MM.1S (cell line): ENCODE results near the gene OLFM3.

Experiments
- DNase-seq: peaks from one replicate; pipeline ENCODE4 v3.0.0-alpha.2; 2015
- H2AFZ ChIP-seq: fragments of 300-600 bp; sonication (generic); 2 replicates; pipeline ENCODE4 v1.6.0; 2016; ENCODE audit warnings: antibody characterized with exemption, low read length
- H3F3A ChIP-seq: fragments of 300-600 bp; sonication (generic); 2 replicates; pipeline ENCODE4 v1.6.1; 2016; ENCODE audit warnings: mild to moderate bottlenecking, antibody characterized with exemption, low read length, moderate library complexity, mixed read lengths; ENCODE audit not compliant: insufficient read depth
- H3K27ac ChIP-seq: fragments of 300-600 bp; sonication (generic); 2 replicates; pipeline ENCODE4 v1.5.1; 2016; ENCODE audit warnings: mild to moderate bottlenecking, low read length
- H3K27me3 ChIP-seq: fragments of 300-600 bp; sonication (generic); replicated peaks from 2 replicates; pipeline ENCODE4 v1.6.0; 2016; ENCODE audit warnings: low read length; ENCODE audit not compliant: insufficient read depth
- H3K36me3 ChIP-seq: fragments of 300-600 bp; sonication (generic); replicated peaks from 2 replicates; pipeline ENCODE4 v1.6.1; 2016; ENCODE audit warnings: mild to moderate bottlenecking, low read length, mixed read lengths; ENCODE audit not compliant: insufficient read depth
- H3K4me1 ChIP-seq: fragments of 300-600 bp; sonication (generic); 2 replicates; pipeline ENCODE4 v1.6.1; 2016; ENCODE audit warnings: low read length, mixed read lengths
- H3K4me2 ChIP-seq: fragments of 300-600 bp; sonication (generic); 2 replicates; pipeline ENCODE4 v1.6.0; 2016; ENCODE audit warnings: low read depth, low read length
- H3K4me3 ChIP-seq: fragments of 300-600 bp; sonication (generic); 2 replicates; pipeline ENCODE4 v1.5.1; 2016; ENCODE audit warnings: low read length, mixed read lengths
- H3K79me2 ChIP-seq: fragments of 300-600 bp; sonication (generic); 2 replicates; pipeline ENCODE4 v1.6.1; 2016; ENCODE audit warnings: mixed run types, low read length, mixed read lengths
- H3K9ac ChIP-seq: fragments of 300-600 bp; sonication (generic); 2 replicates; pipeline ENCODE4 v1.6.1; 2016; ENCODE audit warnings: low read length, mixed read lengths
- H3K9me2 ChIP-seq: fragments of 300-600 bp; sonication (generic); replicated peaks from 2 replicates; pipeline ENCODE4 v1.6.1; 2016; ENCODE audit warnings: mild to moderate bottlenecking, low read length, mixed read lengths; ENCODE audit not compliant: insufficient read depth
- H3K9me3 ChIP-seq: fragments of 300-600 bp; sonication (generic); replicated peaks from 2 replicates; pipeline ENCODE4 v1.6.1; 2016; ENCODE audit warnings: mild to moderate bottlenecking, low read length, mixed read lengths; ENCODE audit not compliant: insufficient read depth
- H4K20me1 ChIP-seq: fragments of 300-600 bp; sonication (generic); 2 replicates; pipeline ENCODE4 v1.6.1; 2016; ENCODE audit warnings: mild to moderate bottlenecking, low read length, moderate library complexity, mixed read lengths; ENCODE audit not compliant: insufficient read depth
- EZH2 ChIP-seq: fragments of 300-600 bp; sonication (generic); optimal IDR thresholded peaks from 2 replicates; pipeline ENCODE3; 2017; ENCODE audit warnings: low read depth, mild to moderate bottlenecking, antibody characterized with exemption, low read length, mixed read lengths
- EZH2phosphoT487 ChIP-seq: fragments of 300-600 bp; sonication (generic); IDR thresholded peaks from 2 replicates; pipeline ENCODE4 v1.6.1; 2018; ENCODE audit warnings: antibody characterized with exemption, low read length
- TF ChIP-seq, protein P1 (sequence below): fragments of 300-600 bp; sonication (generic); IDR thresholded peaks from 2 replicates; pipeline ENCODE4 v1.5.1; 2016; ENCODE audit warnings: antibody characterized with exemption, low read length, mixed read lengths

Gene OLFM3

DNA sequence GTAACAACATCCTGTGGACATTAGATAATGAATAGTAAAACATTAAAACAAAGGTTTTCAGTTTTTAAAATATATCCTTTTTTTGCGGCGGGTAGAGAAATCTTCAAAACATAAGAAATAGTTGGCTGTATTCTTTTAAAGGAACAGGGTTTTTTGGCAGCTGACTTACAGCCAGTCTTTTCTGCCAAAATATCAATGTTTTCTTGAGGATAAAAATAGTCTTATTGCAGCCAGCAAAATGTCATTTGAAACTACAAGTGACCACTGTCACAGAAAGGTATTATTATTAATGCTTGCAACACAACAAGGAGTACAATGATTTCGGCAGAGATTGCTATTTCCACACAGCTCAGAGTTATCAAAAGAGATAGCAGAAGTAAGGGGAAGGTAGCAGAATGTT, 21.4 kb downstream of the OLFM3 start:
- no peaks in the 10 kb centered on the region for H4K20me1 ChIP-seq
- no peak for TF ChIP-seq EZH2phosphoT487
- TF ChIP-seq, protein P1, sequence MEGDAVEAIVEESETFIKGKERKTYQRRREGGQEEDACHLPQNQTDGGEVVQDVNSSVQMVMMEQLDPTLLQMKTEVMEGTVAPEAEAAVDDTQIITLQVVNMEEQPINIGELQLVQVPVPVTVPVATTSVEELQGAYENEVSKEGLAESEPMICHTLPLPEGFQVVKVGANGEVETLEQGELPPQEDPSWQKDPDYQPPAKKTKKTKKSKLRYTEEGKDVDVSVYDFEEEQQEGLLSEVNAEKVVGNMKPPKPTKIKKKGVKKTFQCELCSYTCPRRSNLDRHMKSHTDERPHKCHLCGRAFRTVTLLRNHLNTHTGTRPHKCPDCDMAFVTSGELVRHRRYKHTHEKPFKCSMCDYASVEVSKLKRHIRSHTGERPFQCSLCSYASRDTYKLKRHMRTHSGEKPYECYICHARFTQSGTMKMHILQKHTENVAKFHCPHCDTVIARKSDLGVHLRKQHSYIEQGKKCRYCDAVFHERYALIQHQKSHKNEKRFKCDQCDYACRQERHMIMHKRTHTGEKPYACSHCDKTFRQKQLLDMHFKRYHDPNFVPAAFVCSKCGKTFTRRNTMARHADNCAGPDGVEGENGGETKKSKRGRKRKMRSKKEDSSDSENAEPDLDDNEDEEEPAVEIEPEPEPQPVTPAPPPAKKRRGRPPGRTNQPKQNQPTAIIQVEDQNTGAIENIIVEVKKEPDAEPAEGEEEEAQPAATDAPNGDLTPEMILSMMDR = no peak
- no peak for TF ChIP-seq EZH2
- no peak overlapping the region for H3K4me2 ChIP-seq
- H3K36me3 ChIP-seq = no peaks in the 10 kb centered on the region
- H2AFZ ChIP-seq = no peak overlapping the region
- H3K79me2 ChIP-seq = no peaks in the 10 kb centered on the region
- H3K9me2 ChIP-seq = no peaks in the 10 kb centered on the region
- no peaks in the 10 kb centered on the region for H3K4me1 ChIP-seq
- no peaks in the 10 kb centered on the region for H3F3A ChIP-seq
- no peak overlapping the region for H3K9ac ChIP-seq
- H3K27me3 ChIP-seq = no peaks in the 10 kb centered on the region
- H3K27ac ChIP-seq = no peak overlapping the region
- H3K9me3 ChIP-seq = no peaks in the 10 kb centered on the region
- no peak overlapping the region for H3K4me3 ChIP-seq
- no peak for DNase-seq

DNA sequence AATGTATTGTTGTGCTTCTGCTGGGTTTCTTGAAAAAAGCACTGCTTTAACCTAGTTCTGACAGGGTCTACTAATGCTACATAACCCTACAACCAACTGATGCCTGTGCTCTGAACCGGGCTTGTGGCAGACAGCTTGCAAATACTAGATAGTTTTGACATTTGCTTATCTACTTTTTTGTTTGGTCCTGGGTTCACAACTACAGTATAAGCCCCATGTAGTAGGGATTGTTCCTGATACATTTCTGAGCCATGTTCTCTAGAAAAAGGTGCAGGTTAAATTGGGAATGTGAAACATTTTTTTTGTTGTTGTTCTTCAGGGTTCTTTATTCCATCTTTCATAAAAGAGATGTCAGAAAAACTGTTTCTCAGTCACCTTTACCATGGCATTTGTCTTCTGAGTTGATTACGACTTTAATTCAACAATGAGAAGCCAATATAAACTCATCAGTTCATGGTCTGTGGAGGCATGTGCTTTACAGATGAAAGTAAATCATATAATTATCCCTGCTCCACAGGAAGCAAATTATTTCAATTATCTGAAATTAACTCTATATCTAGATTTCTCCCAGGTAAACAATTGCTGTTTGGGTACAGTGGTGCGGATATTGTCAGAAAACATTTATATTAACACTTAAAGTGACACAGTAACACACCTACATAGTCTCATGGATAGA, 22.0 kb downstream of the OLFM3 start:
- H3K27ac ChIP-seq = no peak overlapping the region
- H2AFZ ChIP-seq = no peak overlapping the region
- H3K79me2 ChIP-seq = no peaks in the 10 kb centered on the region
- no peak overlapping the region for H3K9ac ChIP-seq
- H3K4me2 ChIP-seq = no peak overlapping the region
- TF ChIP-seq EZH2phosphoT487 (no peak), EZH2 (no peak)
- TF ChIP-seq, protein P1 = no peak
- H3K36me3 ChIP-seq = no peaks in the 10 kb centered on the region
- H3K9me3 ChIP-seq = no peaks in the 10 kb centered on the region
- DNase-seq = no peak
- no peaks in the 10 kb centered on the region for H3K9me2 ChIP-seq
- no peak overlapping the region for H3K4me3 ChIP-seq
- no peaks in the 10 kb centered on the region for H3K4me1 ChIP-seq
- H4K20me1 ChIP-seq = no peaks in the 10 kb centered on the region
- H3F3A ChIP-seq = no peaks in the 10 kb centered on the region
- H3K27me3 ChIP-seq = no peaks in the 10 kb centered on the region

DNA sequence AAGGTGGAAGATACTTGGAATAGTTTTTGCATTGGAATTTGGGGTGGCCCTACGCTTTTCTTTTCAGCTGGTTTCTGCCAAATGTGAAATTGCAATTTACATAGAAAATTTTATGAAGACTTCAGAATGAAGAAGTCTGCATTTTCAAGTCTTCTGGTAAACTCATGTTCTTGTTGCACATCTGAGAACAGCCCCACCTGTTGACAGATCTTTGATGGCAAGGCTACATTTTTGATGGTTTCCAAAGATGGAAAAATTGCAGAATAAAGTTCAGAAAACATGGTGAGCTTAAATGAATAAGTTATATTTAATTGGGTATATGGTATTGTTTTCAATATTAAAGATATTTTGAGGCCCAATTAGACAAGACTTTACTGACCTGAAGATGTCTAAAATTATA, 25.4 kb downstream of the OLFM3 start:
- Histone ChIP-seq H3K4me3 (no peak overlapping the region), H3K9me2 (no peaks in the 10 kb centered on the region), H3K9ac (no peak overlapping the region), H3K4me2 (no peak overlapping the region), H4K20me1 (no peaks in the 10 kb centered on the region), H3K79me2 (no peaks in the 10 kb centered on the region), H3K27me3 (no peaks in the 10 kb centered on the region), H3K4me1 (no peaks in the 10 kb centered on the region), H3K27ac (no peak overlapping the region), H2AFZ (no peak overlapping the region), H3F3A (no peaks in the 10 kb centered on the region), H3K36me3 (no peaks in the 10 kb centered on the region), H3K9me3 (no peaks in the 10 kb centered on the region)
- DNase-seq = no peak
- TF ChIP-seq EZH2 (no peak), EZH2phosphoT487 (no peak)
- TF ChIP-seq, protein P1 = no peak
